ENCODE results near the gene MVK.

Gene MVK

GRCh38 chr12:109578330-109578927, 4.8 kb downstream of the MVK start:
- H3K36me3 ChIP-seq (ENCODE audit: control insufficient read depth, insufficient read depth, low read length), result peaks cover 12% of the 10 kb centered on the region
- H3K27me3 ChIP-seq (ENCODE audit: control insufficient read depth, insufficient read depth, low read length, poor library complexity, severe bottlenecking), result no peaks in the 10 kb centered on the region
- no peak overlapping the region for H3K4me3 ChIP-seq (ENCODE audit: insufficient read depth, low read depth, low read length)
- no peak overlapping the region for H3K27ac ChIP-seq (ENCODE audit: insufficient read depth, low read depth, low read length, poor library complexity, severe bottlenecking)
- H3K4me1 ChIP-seq (ENCODE audit: control insufficient read depth, insufficient read depth, low read length), result peaks cover 6% of the 10 kb centered on the region
- no peaks in the 10 kb centered on the region for H3K9me3 ChIP-seq (ENCODE audit: control insufficient read depth, low read length)
- WGBS, 2 experiments, result 87 to 89% methylated on average over 8 of the region's 8 CpGs

DNA sequence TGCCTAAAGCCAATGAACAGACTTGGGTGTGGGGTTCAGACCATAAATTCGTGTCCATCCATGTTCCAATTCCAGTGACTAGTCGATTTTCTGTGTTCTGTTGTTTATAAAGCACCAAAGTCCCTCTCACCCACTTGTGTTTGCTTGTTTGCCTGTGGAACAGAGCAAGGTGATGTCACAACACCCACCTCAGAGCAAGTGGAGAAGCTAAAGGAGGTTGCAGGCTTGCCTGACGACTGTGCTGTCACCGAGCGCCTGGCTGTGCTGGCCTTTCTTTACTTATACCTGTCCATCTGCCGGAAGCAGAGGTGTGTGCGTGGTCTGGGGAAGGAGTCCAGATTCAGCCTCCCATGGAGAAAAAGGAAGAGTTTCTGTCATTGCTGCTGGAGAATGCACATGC, 6.0 kb downstream of the MVK start:
- Histone ChIP-seq H3K4me3 (ENCODE audit: insufficient read depth, low read depth, low read length) (no peak overlapping the region), H3K27ac (ENCODE audit: insufficient read depth, low read depth, low read length, poor library complexity, severe bottlenecking) (no peak overlapping the region), H3K27me3 (ENCODE audit: control insufficient read depth, insufficient read depth, low read length, poor library complexity, severe bottlenecking) (no peaks in the 10 kb centered on the region), H3K4me1 (ENCODE audit: control insufficient read depth, insufficient read depth, low read length) (peaks cover 1% of the 10 kb centered on the region), H3K36me3 (ENCODE audit: control insufficient read depth, insufficient read depth, low read length) (peaks cover 16% of the 10 kb centered on the region), H3K9me3 (ENCODE audit: control insufficient read depth, low read length) (no peaks in the 10 kb centered on the region)
- 90 to 92% methylated on average over 7 of the region's 7 CpGs for WGBS, 2 experiments

GRCh38 chr12:109580272-109580671, 6.7 kb downstream of the MVK start:
- Histone ChIP-seq H3K9me3 (ENCODE audit: control insufficient read depth, low read length) (no peaks in the 10 kb centered on the region), H3K27me3 (ENCODE audit: control insufficient read depth, insufficient read depth, low read length, poor library complexity, severe bottlenecking) (no peaks in the 10 kb centered on the region), H3K36me3 (ENCODE audit: control insufficient read depth, insufficient read depth, low read length) (peaks cover 16% of the 10 kb centered on the region), H3K4me1 (ENCODE audit: control insufficient read depth, insufficient read depth, low read length) (no peaks in the 10 kb centered on the region), H3K27ac (ENCODE audit: insufficient read depth, low read depth, low read length, poor library complexity, severe bottlenecking) (no peak overlapping the region), H3K4me3 (ENCODE audit: insufficient read depth, low read depth, low read length) (no peak overlapping the region)
- WGBS, 2 experiments, result 92 to 93% methylated on average over 8 of the region's 8 CpGs

DNA sequence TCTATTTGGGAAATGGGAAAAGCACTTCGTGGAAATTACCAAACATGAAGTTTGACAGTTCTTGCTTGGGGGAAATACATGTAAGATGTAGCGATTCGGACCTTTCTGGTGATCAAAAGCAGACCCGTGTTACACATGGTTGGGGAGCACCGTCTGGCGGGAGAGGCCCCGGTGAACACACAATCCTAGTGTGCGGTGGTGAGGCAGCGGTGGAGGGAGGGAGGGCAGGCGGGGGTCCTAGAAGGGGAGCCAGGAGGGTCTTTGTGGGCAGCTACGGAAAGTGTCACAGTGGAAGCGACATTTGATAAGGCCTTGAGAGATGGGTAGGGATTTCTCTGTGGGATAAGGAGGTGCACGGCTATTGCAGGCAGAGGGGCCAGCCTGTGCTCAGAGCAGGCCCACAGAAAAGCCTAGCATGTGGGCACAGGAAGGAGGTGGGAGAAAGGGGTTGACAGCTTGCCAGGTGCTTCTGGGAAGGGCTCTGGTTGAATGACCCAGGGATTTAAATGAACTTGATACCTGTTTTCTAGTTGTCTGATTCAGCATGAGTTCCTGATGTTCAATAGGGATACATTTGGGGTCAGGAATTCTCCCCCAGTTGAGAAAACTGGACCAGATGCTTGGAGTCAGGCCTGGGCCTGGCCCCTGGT, 7.2 kb downstream of the MVK start:
- no peaks in the 10 kb centered on the region for H3K27me3 ChIP-seq (ENCODE audit: control insufficient read depth, insufficient read depth, low read length, poor library complexity, severe bottlenecking)
- no peaks in the 10 kb centered on the region for H3K9me3 ChIP-seq (ENCODE audit: control insufficient read depth, low read length)
- H3K4me1 ChIP-seq (ENCODE audit: control insufficient read depth, insufficient read depth, low read length), result no peaks in the 10 kb centered on the region
- H3K27ac ChIP-seq (ENCODE audit: insufficient read depth, low read depth, low read length, poor library complexity, severe bottlenecking), result no peak overlapping the region
- 96 to 97% methylated on average over 13 of the region's 13 CpGs for WGBS, 2 experiments
- H3K36me3 ChIP-seq (ENCODE audit: control insufficient read depth, insufficient read depth, low read length), result peaks cover 16% of the 10 kb centered on the region
- no peak overlapping the region for H3K4me3 ChIP-seq (ENCODE audit: insufficient read depth, low read depth, low read length)

DNA sequence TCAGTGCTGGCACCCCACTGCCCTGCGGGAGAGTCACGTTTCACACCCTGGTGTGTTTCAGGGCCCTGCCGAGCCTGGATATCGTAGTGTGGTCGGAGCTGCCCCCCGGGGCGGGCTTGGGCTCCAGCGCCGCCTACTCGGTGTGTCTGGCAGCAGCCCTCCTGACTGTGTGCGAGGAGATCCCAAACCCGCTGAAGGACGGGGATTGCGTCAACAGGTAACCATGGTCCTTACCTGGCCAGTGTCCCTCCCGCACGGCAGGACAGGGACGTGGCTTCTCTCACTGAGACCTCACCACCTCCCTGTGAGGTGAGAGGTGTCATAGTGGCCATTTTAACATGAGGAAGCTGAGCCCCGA, 7.7 kb downstream of the MVK start:
- no peaks in the 10 kb centered on the region for H3K9me3 ChIP-seq (ENCODE audit: control insufficient read depth, low read length)
- H3K36me3 ChIP-seq (ENCODE audit: control insufficient read depth, insufficient read depth, low read length), result peaks cover 16% of the 10 kb centered on the region
- H3K27ac ChIP-seq (ENCODE audit: insufficient read depth, low read depth, low read length, poor library complexity, severe bottlenecking), result no peak overlapping the region
- H3K4me1 ChIP-seq (ENCODE audit: control insufficient read depth, insufficient read depth, low read length), result peaks cover under 1% of the 10 kb centered on the region
- H3K4me3 ChIP-seq (ENCODE audit: insufficient read depth, low read depth, low read length), result no peak overlapping the region
- no peaks in the 10 kb centered on the region for H3K27me3 ChIP-seq (ENCODE audit: control insufficient read depth, insufficient read depth, low read length, poor library complexity, severe bottlenecking)
- 91 to 94% methylated on average over 18 of the region's 18 CpGs for WGBS, 2 experiments

DNA sequence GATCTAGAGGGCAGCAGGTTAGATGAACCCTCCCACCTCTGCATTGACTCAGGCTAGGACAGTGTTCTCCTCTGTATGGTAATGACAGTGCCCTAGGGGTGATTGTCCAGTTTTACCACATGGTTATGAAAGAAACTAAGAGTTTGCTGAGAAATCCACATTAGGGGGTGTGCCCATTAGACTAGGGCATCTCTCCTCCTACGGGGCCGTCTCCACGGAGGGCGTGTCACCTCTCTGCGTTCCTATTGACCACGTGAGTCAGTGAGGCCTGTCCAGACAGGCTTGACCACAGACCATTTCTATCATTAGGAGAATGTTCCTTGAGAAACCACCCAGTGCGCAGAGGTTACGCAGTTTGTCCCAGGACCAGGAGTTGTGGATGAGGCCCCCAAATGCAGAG, 8.3 kb downstream of the MVK start:
- Histone ChIP-seq H3K36me3 (ENCODE audit: control insufficient read depth, insufficient read depth, low read length) (peaks cover 16% of the 10 kb centered on the region), H3K4me1 (ENCODE audit: control insufficient read depth, insufficient read depth, low read length) (peaks cover 6% of the 10 kb centered on the region), H3K27ac (ENCODE audit: insufficient read depth, low read depth, low read length, poor library complexity, severe bottlenecking) (no peak overlapping the region), H3K9me3 (ENCODE audit: control insufficient read depth, low read length) (no peaks in the 10 kb centered on the region), H3K4me3 (ENCODE audit: insufficient read depth, low read depth, low read length) (no peak overlapping the region), H3K27me3 (ENCODE audit: control insufficient read depth, insufficient read depth, low read length, poor library complexity, severe bottlenecking) (no peaks in the 10 kb centered on the region)
- 89 to 91% methylated on average over 8 of the region's 8 CpGs for WGBS, 2 experiments

DNA sequence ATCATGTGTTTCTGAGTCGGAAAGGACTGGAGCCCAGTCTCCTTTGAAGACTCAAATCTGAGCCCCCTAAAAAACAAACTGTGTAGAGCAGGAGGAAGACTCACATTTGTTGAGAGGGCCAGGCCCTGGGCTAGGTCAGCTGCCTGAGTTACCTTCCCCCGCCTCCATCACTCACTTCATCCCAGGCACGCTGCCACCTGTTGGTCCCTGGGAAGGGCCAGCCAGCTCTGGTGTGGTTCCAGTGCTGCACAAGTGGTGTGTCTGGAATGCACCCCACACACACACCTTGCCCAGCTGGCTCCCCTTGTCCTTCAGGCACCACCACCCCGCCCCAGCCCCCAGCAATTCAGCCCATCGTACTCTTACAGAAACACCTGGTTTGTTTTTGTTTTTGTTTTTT, 9.0 kb downstream of the MVK start:
- no peak overlapping the region for H3K27ac ChIP-seq (ENCODE audit: insufficient read depth, low read depth, low read length, poor library complexity, severe bottlenecking)
- H3K4me1 ChIP-seq (ENCODE audit: control insufficient read depth, insufficient read depth, low read length), result peaks cover 8% of the 10 kb centered on the region

GRCh38 chr12:109583733-109584132, 10.1 kb downstream of the MVK start:
- 90 to 98% methylated on average over 2 of the region's 2 CpGs for WGBS, 2 experiments
- Histone ChIP-seq H3K4me3 (ENCODE audit: insufficient read depth, low read depth, low read length) (no peak overlapping the region), H3K9me3 (ENCODE audit: control insufficient read depth, low read length) (no peaks in the 10 kb centered on the region), H3K27me3 (ENCODE audit: control insufficient read depth, insufficient read depth, low read length, poor library complexity, severe bottlenecking) (no peaks in the 10 kb centered on the region), H3K36me3 (ENCODE audit: control insufficient read depth, insufficient read depth, low read length) (peaks cover 6% of the 10 kb centered on the region), H3K4me1 (ENCODE audit: control insufficient read depth, insufficient read depth, low read length) (peaks cover 12% of the 10 kb centered on the region), H3K27ac (ENCODE audit: insufficient read depth, low read depth, low read length, poor library complexity, severe bottlenecking) (no peak overlapping the region)

More for the DNA sequence above, 9.0 kb downstream of the MVK start:
- Histone ChIP-seq H3K27me3 (ENCODE audit: control insufficient read depth, insufficient read depth, low read length, poor library complexity, severe bottlenecking) (no peaks in the 10 kb centered on the region), H3K36me3 (ENCODE audit: control insufficient read depth, insufficient read depth, low read length) (peaks cover 13% of the 10 kb centered on the region), H3K9me3 (ENCODE audit: control insufficient read depth, low read length) (no peaks in the 10 kb centered on the region), H3K4me3 (ENCODE audit: insufficient read depth, low read depth, low read length) (no peak overlapping the region)
- WGBS, 2 experiments, result 82 to 88% methylated on average over 3 to 5 of the region's 5 CpGs

- H3K4me3 ChIP-seq (ENCODE audit: insufficient read depth, low read depth, low read length), result no peak overlapping the region
- H3K27me3 ChIP-seq (ENCODE audit: control insufficient read depth, insufficient read depth, low read length, poor library complexity, severe bottlenecking), result no peaks in the 10 kb centered on the region
- peaks cover 4% of the 10 kb centered on the region for H3K36me3 ChIP-seq (ENCODE audit: control insufficient read depth, insufficient read depth, low read length)
- H3K27ac ChIP-seq (ENCODE audit: insufficient read depth, low read depth, low read length, poor library complexity, severe bottlenecking), result no peak overlapping the region
- WGBS, 2 experiments, result 91 to 94% methylated on average over 10 of the region's 10 CpGs
- no peaks in the 10 kb centered on the region for H3K9me3 ChIP-seq (ENCODE audit: control insufficient read depth, low read length)
- H3K4me1 ChIP-seq (ENCODE audit: control insufficient read depth, insufficient read depth, low read length), result peaks cover 13% of the 10 kb centered on the region
These were observed 13.0 kb downstream of the MVK start for GRCh38 chr12:109586385-109587296.

DNA sequence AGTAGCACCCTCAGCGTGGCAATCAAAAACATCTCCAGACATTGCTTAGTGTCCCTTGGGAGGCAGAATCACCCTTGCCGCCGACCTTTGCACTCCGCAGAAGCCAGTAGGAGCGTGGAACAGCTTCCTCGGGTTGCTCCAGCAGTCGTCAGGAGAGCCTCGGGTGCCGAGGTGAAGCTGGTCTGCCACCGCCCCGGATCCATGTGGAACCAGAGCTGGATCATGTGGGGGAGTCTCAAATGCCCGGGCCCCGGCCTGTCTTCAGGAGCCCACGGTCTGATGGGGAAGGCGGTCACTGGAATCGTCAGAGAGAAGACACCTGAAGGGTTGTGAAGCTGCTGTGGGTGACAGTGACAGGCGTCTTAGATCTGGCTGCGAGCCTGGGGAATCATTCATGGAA, 14.3 kb downstream of the MVK start:
- 95 to 96% methylated on average over 18 of the region's 18 CpGs for WGBS, 2 experiments
- Histone ChIP-seq H3K4me1 (ENCODE audit: control insufficient read depth, insufficient read depth, low read length) (peaks cover 13% of the 10 kb centered on the region), H3K9me3 (ENCODE audit: control insufficient read depth, low read length) (no peaks in the 10 kb centered on the region), H3K4me3 (ENCODE audit: insufficient read depth, low read depth, low read length) (no peak overlapping the region), H3K27me3 (ENCODE audit: control insufficient read depth, insufficient read depth, low read length, poor library complexity, severe bottlenecking) (no peaks in the 10 kb centered on the region), H3K36me3 (ENCODE audit: control insufficient read depth, insufficient read depth, low read length) (peaks cover 4% of the 10 kb centered on the region), H3K27ac (ENCODE audit: insufficient read depth, low read depth, low read length, poor library complexity, severe bottlenecking) (no peak overlapping the region)
